ENCODE measurements around the gene MRPL22. TPM values are rescaled to one million over a fixed set of nuclear protein-coding genes. Genes with fewer than 3 reads are reported as not detected.
A peak's percentile ranks its signal among the peaks of the same experiment; 100 is the strongest.

MRPL22 gene
- total and polyA plus RNA-seq, 2 donors (not counting 3 experiments of a cell fraction or from before 2014, with no cell fraction given), result 66.9 to 112 TPM

DNA sequence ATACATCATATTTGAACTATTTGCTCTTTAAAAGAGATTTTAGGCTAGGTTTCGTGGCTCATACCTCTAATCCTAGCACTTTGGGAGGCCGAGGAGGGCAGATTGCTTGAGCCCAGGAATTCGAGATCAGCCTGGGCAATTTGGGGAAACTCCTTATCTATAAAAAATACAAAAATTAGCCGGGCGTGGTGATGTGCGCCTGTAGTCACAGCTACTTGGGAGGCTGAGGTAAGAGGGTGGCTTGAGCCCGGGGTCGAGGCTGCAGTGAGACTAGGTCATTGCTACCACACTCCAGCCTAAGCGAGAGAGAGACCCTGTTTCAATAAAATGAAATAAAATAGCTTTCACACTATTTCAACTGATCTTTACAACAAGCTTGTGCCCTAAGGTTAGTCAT lies 500 bp upstream of the MRPL22 start:
- FAIRE-seq (no peak), DNase-seq (ENCODE audit: low read depth, low spot score) (no peak)
- H3K9ac ChIP-seq (replicated peaks; ENCODE audit: extremely low read depth, insufficient read depth, low read length), result peak overlapping the region; percentile 97
- peak overlapping the region; percentile 99 for H3K4me2 ChIP-seq (ENCODE audit: insufficient read depth, low read length)
- ChIA-PET CTCF (no interaction called here), POLR2A (no interaction called here)
- dilution Hi-C loops (cut with MboI; ENCODE audit: extremely low pct_ligation_motif_present, low sequenced_read_pairs), result no loop called here
- H3K9me3 ChIP-seq (replicated peaks; ENCODE audit: control insufficient read depth, insufficient read depth, low read length), result no peaks in the 10 kb centered on the region
- no peak for TF ChIP-seq JUN (IDR thresholded peaks at IDR 0.05; ENCODE audit: borderline replicate concordance, insufficient read depth, insufficient read length, low read depth)
- no peak for TF ChIP-seq POLR2AphosphoS5 (IDR thresholded peaks at IDR 0.05; ENCODE audit: insufficient read depth, low read depth, low read length)
- TF ChIP-seq EZH2 (IDR thresholded peaks at IDR 0.05; ENCODE audit: borderline replicate concordance, low read depth, low read length, severe bottlenecking), result no peak
- TF ChIP-seq, protein P1, sequence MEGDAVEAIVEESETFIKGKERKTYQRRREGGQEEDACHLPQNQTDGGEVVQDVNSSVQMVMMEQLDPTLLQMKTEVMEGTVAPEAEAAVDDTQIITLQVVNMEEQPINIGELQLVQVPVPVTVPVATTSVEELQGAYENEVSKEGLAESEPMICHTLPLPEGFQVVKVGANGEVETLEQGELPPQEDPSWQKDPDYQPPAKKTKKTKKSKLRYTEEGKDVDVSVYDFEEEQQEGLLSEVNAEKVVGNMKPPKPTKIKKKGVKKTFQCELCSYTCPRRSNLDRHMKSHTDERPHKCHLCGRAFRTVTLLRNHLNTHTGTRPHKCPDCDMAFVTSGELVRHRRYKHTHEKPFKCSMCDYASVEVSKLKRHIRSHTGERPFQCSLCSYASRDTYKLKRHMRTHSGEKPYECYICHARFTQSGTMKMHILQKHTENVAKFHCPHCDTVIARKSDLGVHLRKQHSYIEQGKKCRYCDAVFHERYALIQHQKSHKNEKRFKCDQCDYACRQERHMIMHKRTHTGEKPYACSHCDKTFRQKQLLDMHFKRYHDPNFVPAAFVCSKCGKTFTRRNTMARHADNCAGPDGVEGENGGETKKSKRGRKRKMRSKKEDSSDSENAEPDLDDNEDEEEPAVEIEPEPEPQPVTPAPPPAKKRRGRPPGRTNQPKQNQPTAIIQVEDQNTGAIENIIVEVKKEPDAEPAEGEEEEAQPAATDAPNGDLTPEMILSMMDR (IDR thresholded peaks at IDR 0.05; ENCODE audit: extremely low read depth in 1 of 2, insufficient read depth in 1 of 2, low read depth in 1 of 2, low read length in 2 of 2), result no peak
- no peaks in the 10 kb centered on the region for H3K27me3 ChIP-seq (ENCODE audit: control insufficient read depth in 2 of 2, insufficient read depth in 2 of 2, low read length in 2 of 2)
- H3K36me3 ChIP-seq (ENCODE audit: control insufficient read depth in 2 of 2, extremely low read depth in 1 of 2, insufficient read depth in 2 of 2, low read length in 2 of 2), result no peaks in the 10 kb centered on the region
- peak overlapping the region; percentile 96 for H2AFZ ChIP-seq (ENCODE audit: low read depth, low read length)
- no peaks in the 10 kb centered on the region for H4K20me1 ChIP-seq (replicated peaks; ENCODE audit: control insufficient read depth, extremely low read depth, insufficient read depth, low read length)
- intact Hi-C loops (cut with micrococcal nuclease), result loop anchor here (5.0 kb wide), 1 partner anchor 183 kb away; the partner anchor contains the start of gene LARP1
- BruUV-seq (replicated peaks), result TSS peak; percentile 4
- H3K27ac ChIP-seq (ENCODE audit: insufficient read depth, low read depth, low read length), result peak overlapping the region; percentile 81
- H3K9me1 ChIP-seq (replicated peaks; ENCODE audit: control insufficient read depth, extremely low read depth, insufficient read depth, low read length), result no peaks in the 10 kb centered on the region
- peaks cover 55% of the 10 kb centered on the region for H3K79me2 ChIP-seq (ENCODE audit: control insufficient read depth, insufficient read depth, low read length)
- H3K4me1 ChIP-seq (ENCODE audit: control insufficient read depth, extremely low read depth, insufficient read depth, low read length), result peaks cover 52% of the 10 kb centered on the region
- peak overlapping the region in 1 of 3 experiments; percentile 99 for H3K4me3 ChIP-seq (replicated peaks in 1 of 3; ENCODE audit: insufficient read depth in 1 of 3, low read depth in 1 of 3, low read length in 3 of 3)

DNA sequence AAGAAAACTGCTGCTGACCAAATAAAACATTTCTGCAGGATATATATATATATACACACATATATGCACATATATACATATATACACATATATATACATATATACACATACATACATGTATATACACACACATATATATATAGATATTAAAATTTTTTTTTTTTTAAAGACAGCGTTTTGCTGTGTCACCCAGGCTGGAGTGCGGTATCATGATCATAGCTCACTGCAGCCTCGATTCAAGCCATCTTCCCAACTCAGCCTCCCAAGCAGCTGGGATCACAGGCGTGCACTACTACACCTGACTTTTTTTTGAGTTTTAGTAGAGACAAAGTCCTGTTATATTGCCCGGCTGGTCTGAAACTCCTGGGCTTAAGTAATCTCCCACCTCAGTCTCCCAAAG lies 2.7 kb downstream of the MRPL22 start:
- no peak overlapping the region for H3K4me3 ChIP-seq (replicated peaks in 1 of 3; ENCODE audit: insufficient read depth in 1 of 3, low read depth in 1 of 3, low read length in 3 of 3)
- peaks cover 49% of the 10 kb centered on the region for H3K4me1 ChIP-seq (ENCODE audit: control insufficient read depth, extremely low read depth, insufficient read depth, low read length)
- peaks cover 69% of the 10 kb centered on the region for H3K79me2 ChIP-seq (ENCODE audit: control insufficient read depth, insufficient read depth, low read length)
- dilution Hi-C loops (cut with MboI; ENCODE audit: extremely low pct_ligation_motif_present, low sequenced_read_pairs), result no loop called here
- no peak overlapping the region for H3K4me2 ChIP-seq (ENCODE audit: insufficient read depth, low read length)
- DNase-seq (ENCODE audit: low read depth, low spot score) (no peak), FAIRE-seq (no peak)
- TF ChIP-seq POLR2AphosphoS5 (IDR thresholded peaks at IDR 0.05; ENCODE audit: insufficient read depth, low read depth, low read length), result no peak
- TF ChIP-seq FOS (IDR thresholded peaks at IDR 0.05; ENCODE audit: borderline replicate concordance, insufficient read depth, low read length), result no peak
- TF ChIP-seq JUN (IDR thresholded peaks at IDR 0.05; ENCODE audit: borderline replicate concordance, insufficient read depth, insufficient read length, low read depth), result no peak
- TF ChIP-seq POLR2A (IDR thresholded peaks at IDR 0.05; ENCODE audit: low read depth, low read length), result no peak
- no peak for TF ChIP-seq GATA2 (IDR thresholded peaks at IDR 0.05; ENCODE audit: insufficient read depth, insufficient read length, low read depth, low read length)
- no peaks in the 10 kb centered on the region for H3K9me1 ChIP-seq (replicated peaks; ENCODE audit: control insufficient read depth, extremely low read depth, insufficient read depth, low read length)
- no peaks in the 10 kb centered on the region for H3K27me3 ChIP-seq (ENCODE audit: control insufficient read depth in 2 of 2, insufficient read depth in 2 of 2, low read length in 2 of 2)
- ChIA-PET POLR2A (no interaction called here), CTCF (interaction anchor here (1.2 to 6.6 kb wide), 9 partner anchors 10 to 203 kb away, joined by 3 to 61 read pairs (median 6); no protein-coding TSS in a partner anchor)
- H3K9ac ChIP-seq (replicated peaks; ENCODE audit: extremely low read depth, insufficient read depth, low read length), result no peak overlapping the region
- H2AFZ ChIP-seq (ENCODE audit: low read depth, low read length), result no peak overlapping the region
- H3K36me3 ChIP-seq (ENCODE audit: control insufficient read depth in 2 of 2, extremely low read depth in 1 of 2, insufficient read depth in 2 of 2, low read length in 2 of 2), result peaks cover 0 to 3% of the 10 kb centered on the region in 2 experiments
- intact Hi-C loops (cut with micrococcal nuclease), result loop anchor here (5.0 kb wide), 1 partner anchor 186 kb away; the partner anchor contains the start of gene LARP1
- H4K20me1 ChIP-seq (replicated peaks; ENCODE audit: control insufficient read depth, extremely low read depth, insufficient read depth, low read length), result no peaks in the 10 kb centered on the region
- no peak overlapping the region for H3K27ac ChIP-seq (ENCODE audit: insufficient read depth, low read depth, low read length)
- H3K9me3 ChIP-seq (replicated peaks; ENCODE audit: control insufficient read depth, insufficient read depth, low read length), result no peaks in the 10 kb centered on the region
- no TSS peak for BruUV-seq (replicated peaks)

Data from endothelial cell of umbilical vein (primary cell).